ENCODE measurements around the gene AKAP13. TPM values are rescaled to one million over a fixed set of nuclear protein-coding genes. Genes with fewer than 3 reads are reported as not detected.

The AKAP13 gene
- total RNA-seq, 1 donor from 2014 or later = 450 TPM

- DNase-seq (no peak), ATAC-seq (no peak)
- H3K36me3 ChIP-seq = no peaks in the 10 kb centered on the region
- H3K9me3 ChIP-seq = no peaks in the 10 kb centered on the region
- TF ChIP-seq, protein P1, sequence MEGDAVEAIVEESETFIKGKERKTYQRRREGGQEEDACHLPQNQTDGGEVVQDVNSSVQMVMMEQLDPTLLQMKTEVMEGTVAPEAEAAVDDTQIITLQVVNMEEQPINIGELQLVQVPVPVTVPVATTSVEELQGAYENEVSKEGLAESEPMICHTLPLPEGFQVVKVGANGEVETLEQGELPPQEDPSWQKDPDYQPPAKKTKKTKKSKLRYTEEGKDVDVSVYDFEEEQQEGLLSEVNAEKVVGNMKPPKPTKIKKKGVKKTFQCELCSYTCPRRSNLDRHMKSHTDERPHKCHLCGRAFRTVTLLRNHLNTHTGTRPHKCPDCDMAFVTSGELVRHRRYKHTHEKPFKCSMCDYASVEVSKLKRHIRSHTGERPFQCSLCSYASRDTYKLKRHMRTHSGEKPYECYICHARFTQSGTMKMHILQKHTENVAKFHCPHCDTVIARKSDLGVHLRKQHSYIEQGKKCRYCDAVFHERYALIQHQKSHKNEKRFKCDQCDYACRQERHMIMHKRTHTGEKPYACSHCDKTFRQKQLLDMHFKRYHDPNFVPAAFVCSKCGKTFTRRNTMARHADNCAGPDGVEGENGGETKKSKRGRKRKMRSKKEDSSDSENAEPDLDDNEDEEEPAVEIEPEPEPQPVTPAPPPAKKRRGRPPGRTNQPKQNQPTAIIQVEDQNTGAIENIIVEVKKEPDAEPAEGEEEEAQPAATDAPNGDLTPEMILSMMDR (IDR thresholded peaks at IDR 0.05) = no peak
- peaks cover 13% of the 10 kb centered on the region for H3K4me1 ChIP-seq
- no peaks in the 10 kb centered on the region for H3K27me3 ChIP-seq
- no peak overlapping the region for H3K27ac ChIP-seq
- intact Hi-C loops (cut with DNase I) = no loop called here
- no peak overlapping the region for H3K4me3 ChIP-seq
Observed at GRCh38 chr15:85786781-85787114, 406.3 kb downstream of the AKAP13 start.

DNA sequence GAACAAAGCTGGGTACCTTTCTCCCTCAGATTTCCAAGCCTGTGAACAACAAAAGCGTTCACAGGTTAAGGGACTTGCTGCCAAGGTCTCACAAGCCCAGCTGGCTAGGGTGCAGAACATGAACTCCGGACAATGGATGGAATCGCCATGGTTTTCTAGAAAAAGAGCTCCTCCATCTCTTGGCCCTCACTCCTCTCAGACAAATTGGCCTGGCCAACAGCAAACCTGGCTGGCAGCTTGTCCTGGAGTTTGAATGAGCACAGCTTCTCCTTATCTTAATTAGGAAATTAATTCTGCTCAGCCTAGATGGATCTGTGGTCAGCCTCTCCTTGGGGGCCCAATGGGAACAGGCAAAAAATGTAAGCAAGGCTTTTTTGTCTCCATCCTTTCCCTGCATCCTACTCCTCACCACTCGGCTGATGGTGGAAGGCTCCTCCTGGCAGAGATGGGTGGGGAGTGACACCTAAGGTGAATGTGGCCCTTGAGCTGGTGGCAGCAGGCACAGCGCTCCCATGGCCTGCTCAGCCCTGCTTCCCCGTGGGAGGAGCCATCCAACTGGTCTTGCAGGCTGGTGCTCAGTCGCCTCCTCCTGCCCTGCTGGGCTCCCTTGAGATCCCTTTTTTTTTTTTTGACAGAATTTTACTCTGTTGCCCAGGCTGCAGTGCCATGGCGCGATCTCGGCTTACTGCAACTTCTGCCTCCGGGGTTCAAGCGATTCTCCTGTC is 408.5 kb downstream of the AKAP13 start:
- Histone ChIP-seq H3K27me3 (no peaks in the 10 kb centered on the region), H3K4me1 (peaks cover 25% of the 10 kb centered on the region), H3K36me3 (no peaks in the 10 kb centered on the region), H3K27ac (no peak overlapping the region), H3K9me3 (no peaks in the 10 kb centered on the region), H3K4me3 (no peak overlapping the region)
- peak; percentile 83 for ATAC-seq
- intact Hi-C loops (cut with DNase I) = no loop called here
- DNase-seq = peak; percentile 82
- TF ChIP-seq, protein P1 (IDR thresholded peaks at IDR 0.05) = no peak

DNA sequence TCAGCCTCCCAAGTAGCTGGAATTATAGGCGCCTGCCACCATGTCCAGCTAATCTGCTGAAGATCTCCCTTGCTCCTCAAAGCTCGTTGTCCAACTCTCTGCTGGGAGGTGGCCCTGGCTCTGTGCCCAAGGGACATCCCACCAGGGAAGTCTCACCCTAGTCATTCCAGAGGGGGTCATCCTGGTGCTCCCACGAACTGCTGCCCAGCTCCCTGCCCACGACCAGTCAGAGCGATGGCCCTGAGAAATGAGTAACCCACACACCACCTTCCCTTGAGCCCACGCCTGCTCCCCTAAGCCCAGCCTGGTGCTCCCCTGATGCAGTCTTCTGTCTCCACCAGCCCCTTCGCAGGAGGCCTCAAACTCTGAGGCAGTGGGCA is 409.1 kb downstream of the AKAP13 start:
- no peaks in the 10 kb centered on the region for H3K27me3 ChIP-seq
- intact Hi-C loops (cut with DNase I) = no loop called here
- peak; percentile 48 for DNase-seq
- ATAC-seq = no peak
- no peak overlapping the region for H3K27ac ChIP-seq
- peaks cover 25% of the 10 kb centered on the region for H3K4me1 ChIP-seq
- H3K36me3 ChIP-seq = no peaks in the 10 kb centered on the region
- TF ChIP-seq, protein P1 (IDR thresholded peaks at IDR 0.05) = no peak
- no peak overlapping the region for H3K4me3 ChIP-seq
- no peaks in the 10 kb centered on the region for H3K9me3 ChIP-seq

DNA sequence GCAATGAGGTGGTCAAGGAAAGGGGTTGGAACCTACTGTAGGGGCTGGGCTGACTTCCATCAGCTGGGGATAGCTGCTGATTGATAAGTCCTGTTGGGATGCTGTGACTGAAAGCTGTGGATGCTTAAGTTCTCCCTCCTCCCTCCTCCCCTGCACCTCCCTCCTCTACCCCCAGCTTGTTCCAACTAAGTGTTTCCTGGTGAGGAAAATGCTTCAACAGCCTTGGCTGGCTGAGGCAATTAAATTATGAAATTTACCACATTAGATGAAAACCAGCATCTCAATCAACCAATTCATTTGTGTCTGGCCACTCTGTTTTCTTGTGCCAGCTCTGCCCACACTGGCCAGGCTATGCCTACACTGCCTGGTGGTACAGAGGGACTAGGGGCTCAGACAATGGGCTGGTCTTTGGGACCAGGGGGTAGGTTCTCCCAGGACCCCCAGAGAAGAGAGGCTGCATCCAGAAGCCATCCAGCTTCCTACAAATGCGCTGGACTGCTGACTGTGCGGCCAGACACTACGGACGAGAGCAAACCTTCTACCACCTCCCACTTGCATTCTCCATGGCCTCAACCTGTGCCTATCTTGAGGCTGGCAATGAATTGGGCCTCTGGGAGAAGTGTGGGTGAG is 411.8 kb downstream of the AKAP13 start:
- H3K27me3 ChIP-seq = no peaks in the 10 kb centered on the region
- intact Hi-C loops (cut with DNase I) = no loop called here
- no peaks in the 10 kb centered on the region for H3K36me3 ChIP-seq
- H3K4me3 ChIP-seq = no peak overlapping the region
- H3K9me3 ChIP-seq = no peaks in the 10 kb centered on the region
- H3K4me1 ChIP-seq = peaks cover 20% of the 10 kb centered on the region
- TF ChIP-seq, protein P1 (IDR thresholded peaks at IDR 0.05) = no peak
- DNase-seq (no peak), ATAC-seq (no peak)
- H3K27ac ChIP-seq = no peak overlapping the region

DNA sequence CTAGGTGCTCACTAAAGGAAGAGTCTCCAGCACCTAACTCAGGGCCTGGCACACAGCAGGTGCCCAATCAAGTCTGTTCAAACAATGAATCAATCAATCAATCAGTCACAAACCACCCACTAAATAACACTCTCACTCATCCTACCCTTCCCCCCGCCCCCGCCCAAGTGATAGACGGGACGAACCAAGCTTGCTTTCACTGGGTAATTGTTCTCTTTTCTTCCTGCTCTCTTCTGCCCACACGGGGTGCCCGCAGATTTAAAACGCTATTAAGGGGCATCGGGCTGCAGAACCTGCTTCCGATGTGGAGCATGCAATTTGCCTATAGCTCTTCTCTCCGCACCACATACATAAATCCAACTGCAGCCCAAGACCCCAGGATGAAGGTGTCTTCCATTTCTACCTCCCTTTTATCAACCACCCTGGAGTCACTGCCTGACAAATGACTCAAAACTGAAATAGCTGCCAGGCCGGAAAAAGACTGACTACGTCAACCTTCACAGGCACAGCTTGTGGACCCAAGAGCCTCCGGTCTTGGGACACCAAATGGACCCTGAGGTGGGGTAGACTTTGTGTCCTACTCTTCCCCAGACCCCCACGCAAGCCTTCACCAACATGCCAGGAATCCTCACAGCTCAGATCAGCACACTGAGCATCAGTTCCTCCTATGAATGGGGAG is 412.6 kb downstream of the AKAP13 start:
- Histone ChIP-seq H3K4me1 (peaks cover 20% of the 10 kb centered on the region), H3K9me3 (no peaks in the 10 kb centered on the region), H3K36me3 (no peaks in the 10 kb centered on the region), H3K27ac (no peak overlapping the region), H3K4me3 (peak overlapping the region; percentile 90), H3K27me3 (no peaks in the 10 kb centered on the region)
- intact Hi-C loops (cut with DNase I) = no loop called here
- TF ChIP-seq, protein P1 (IDR thresholded peaks at IDR 0.05) = no peak
- ATAC-seq = no peak
- peak; percentile 21 for DNase-seq
